ENCODE data around the gene BLID.

Gene BLID

GRCh38 chr11:122081073-122081472, 34.9 kb downstream of the BLID start:
- no peak for DNase-seq (ENCODE audit: low spot score)

- no peak for DNase-seq (ENCODE audit: low spot score)
Measured at GRCh38 chr11:122077459-122077858, 38.6 kb downstream of the BLID start.

- no peak for DNase-seq (ENCODE audit: low spot score)
Measured at GRCh38 chr11:122076512-122077120, 39.4 kb downstream of the BLID start.

GRCh38 chr11:122075016-122075415, 41.0 kb downstream of the BLID start:
- DNase-seq (ENCODE audit: low spot score), result no peak

- no peak for DNase-seq (ENCODE audit: low spot score)
Measured at GRCh38 chr11:122074022-122074421, 42.0 kb downstream of the BLID start.

- DNase-seq (ENCODE audit: low spot score), result no peak
Measured at GRCh38 chr11:122071709-122072202, 44.3 kb downstream of the BLID start.

GRCh38 chr11:122069707-122070360, 46.2 kb downstream of the BLID start:
- no peak for DNase-seq (ENCODE audit: low spot score)

- DNase-seq (ENCODE audit: low spot score), result no peak
Measured at GRCh38 chr11:122068837-122069236, 47.2 kb downstream of the BLID start.

- DNase-seq (ENCODE audit: low spot score), result no peak
Measured at GRCh38 chr11:122068141-122068540, 47.9 kb downstream of the BLID start.
